IMR-90 (cell line): ENCODE measurements around the gene URB1. TPM values are rescaled to one million over a fixed set of nuclear protein-coding genes. Genes with fewer than 3 reads are reported as not detected.

ENCODE experiments used
- ATAC-seq: fragments of 200-7000 bp; cut with Tn5 transposase; 2 replicates; pipeline ENCODE4 v1.9.1; 2020; ENCODE audit warnings: low read depth, mild to moderate bottlenecking, moderate library complexity
- BruUV-seq: library from RNA; stranded (reverse); fragments of 400-500 nt; replicated peaks from 2 replicates; lab custom pipeline; 2021; lab: Mats Ljungman, UMichigan
- CTCF ChIA-PET: fragments of 300-600 bp; formaldehyde crosslinking; extraction: SDS; loops from one replicate; lab custom pipeline; 2021; ENCODE audit warnings: antibody characterized with exemption; lab: Yijun Ruan, JAX
- POLR2A ChIA-PET: fragments of 300-600 bp; sonication (Branson Sonifier 250); formaldehyde crosslinking; loops from one replicate; lab custom pipeline; 2022; ENCODE audit warnings: antibody characterized with exemption; ENCODE audit not compliant: unreplicated experiment; lab: Charles Lee
- DNase-seq: peaks from one replicate; pipeline ENCODE4 v3.0.0; 2013
- H2AFZ ChIP-seq: replicated peaks from 2 replicates; pipeline ENCODE3; 2013; ENCODE audit warnings: low read length, mild to moderate bottlenecking; ENCODE audit not compliant: poor library complexity
- H2AK5ac ChIP-seq: 2 replicates; pipeline ENCODE4 v1.6.1; 2013; ENCODE audit warnings: low read depth, low read length, inconsistent platforms
- H2AK9ac ChIP-seq: replicated peaks from 2 replicates; pipeline ENCODE3; 2013; ENCODE audit warnings: mild to moderate bottlenecking, low read depth, low read length, moderate library complexity; ENCODE audit not compliant: poor library complexity
- H2BK120ac ChIP-seq: 2 replicates; pipeline ENCODE4 v1.6.1; 2013; ENCODE audit warnings: low read depth, low read length, inconsistent platforms
- H2BK15ac ChIP-seq: 3 replicates; pipeline ENCODE4 v1.6.1; 2013; ENCODE audit warnings: low read depth, low read length, inconsistent platforms
- H2BK20ac ChIP-seq: 2 replicates; pipeline ENCODE4 v1.6.1; 2013; ENCODE audit warnings: low read depth, mild to moderate bottlenecking, inconsistent platforms, low read length, moderate library complexity
- H2BK5ac ChIP-seq: 2 replicates; pipeline ENCODE4 v1.6.1; 2013; ENCODE audit warnings: mild to moderate bottlenecking, low read depth, low read length, inconsistent platforms; ENCODE audit not compliant: poor library complexity, severe bottlenecking
- H3K14ac ChIP-seq: replicated peaks from 2 replicates; pipeline ENCODE4 v1.6.1; 2013; ENCODE audit warnings: low read depth, low read length, inconsistent platforms
- H3K18ac ChIP-seq: 2 replicates; pipeline ENCODE4 v1.6.1; 2013; ENCODE audit warnings: low read depth, low read length, control low read depth
- H3K23ac ChIP-seq: 2 replicates; pipeline ENCODE4 v1.6.1; 2013; ENCODE audit warnings: low read depth, low read length, inconsistent platforms
- H3K27ac ChIP-seq: 2 replicates; pipeline ENCODE4 v1.5.1; 2013; ENCODE audit warnings: mild to moderate bottlenecking, control low read depth, low read length; ENCODE audit not compliant: insufficient read depth
- H3K27me3 ChIP-seq: 2 replicates; pipeline ENCODE4 v1.6.1; 2013; ENCODE audit warnings: low read length; ENCODE audit not compliant: control insufficient read depth, insufficient read depth
- H3K36me3 ChIP-seq: 2 replicates; pipeline ENCODE4 v1.6.1; 2013; ENCODE audit warnings: low read length, mixed read lengths; ENCODE audit not compliant: control insufficient read depth, insufficient read depth
- H3K4ac ChIP-seq: 2 replicates; pipeline ENCODE4 v1.6.1; 2013; ENCODE audit warnings: low read depth, low read length, inconsistent platforms
- H3K4me1 ChIP-seq: 2 replicates; pipeline ENCODE4 v1.6.1; 2013; ENCODE audit warnings: low read length, mixed read lengths; ENCODE audit not compliant: control insufficient read depth, insufficient read depth
- H3K4me2 ChIP-seq: 2 replicates; pipeline ENCODE4 v1.6.1; 2013; ENCODE audit warnings: low read depth, mild to moderate bottlenecking, control low read depth, low read length, moderate library complexity
- H3K4me3 ChIP-seq: 2 replicates; pipeline ENCODE4 v1.5.1; 2013; ENCODE audit warnings: low read depth, mild to moderate bottlenecking, control low read depth, low read length, moderate library complexity; ENCODE audit not compliant: insufficient read depth
- H3K56ac ChIP-seq: 2 replicates; pipeline ENCODE4 v1.6.1; 2013; ENCODE audit warnings: low read length, inconsistent platforms; ENCODE audit not compliant: insufficient read depth; ENCODE audit errors: extremely low read depth
- H3K79me1 ChIP-seq, 2 experiments: 2 replicates each; pipeline ENCODE4 v1.6.1; 2013; ENCODE audit warnings: low read length in 2 of 2, inconsistent platforms in 1 of 2, low read depth in 1 of 2
- H3K9ac ChIP-seq: 2 replicates; pipeline ENCODE4 v1.6.1; 2013; ENCODE audit warnings: low read depth, low read length, control low read depth
- H3K9me1 ChIP-seq: 2 replicates; pipeline ENCODE4 v1.6.1; 2013; ENCODE audit warnings: low read length, inconsistent platforms; ENCODE audit not compliant: insufficient read depth
- H3K9me3 ChIP-seq: 2 replicates; pipeline ENCODE4 v1.6.1; 2013; ENCODE audit warnings: low read length; ENCODE audit not compliant: control insufficient read depth, insufficient read depth
- H4K20me1 ChIP-seq: 2 replicates; pipeline ENCODE4 v1.6.1; 2013; ENCODE audit warnings: low read length, inconsistent platforms; ENCODE audit not compliant: insufficient read depth
- H4K5ac ChIP-seq: 2 replicates; pipeline ENCODE4 v1.6.1; 2013; ENCODE audit warnings: mild to moderate bottlenecking, low read depth, low read length, control low read depth
- H4K8ac ChIP-seq, 2 experiments: 2 replicates each; pipeline ENCODE4 v1.6.1; 2013; ENCODE audit warnings: low read depth in 2 of 2, low read length in 2 of 2, control low read depth in 1 of 2, inconsistent platforms in 1 of 2
- H4K91ac ChIP-seq: 2 replicates; pipeline ENCODE4 v1.6.1; 2013; ENCODE audit warnings: low read depth, low read length, inconsistent platforms; ENCODE audit not compliant: insufficient read depth
- FOS ChIP-seq: fragments of 150-350 bp; IDR thresholded peaks from 2 replicates; pipeline ENCODE4 v1.6.1; 2016; ENCODE audit warnings: low read depth, low read length
- MAZ ChIP-seq: IDR thresholded peaks from 2 replicates; pipeline ENCODE4 v1.6.1; 2012; ENCODE audit warnings: low read depth, mild to moderate bottlenecking, low read length, improper control_type of control experiment, moderate library complexity, borderline replicate concordance
- SMC3 ChIP-seq: fragments of 150-350 bp; IDR thresholded peaks from 2 replicates; pipeline ENCODE4 v1.6.1; 2016; ENCODE audit warnings: low read depth, mild to moderate bottlenecking, antibody characterized with exemption, low read length, moderate library complexity
- WGBS, 2 experiments: methylation state at CpG; one replicate each; pipeline versions ENCODE4 v1.1.5 to v1.1.7; 2013; ENCODE audit warnings: missing lambda C conversion rate in 2 of 2; ENCODE audit not compliant: insufficient read length in 1 of 2; ENCODE audit errors: extremely low coverage in 2 of 2; 5-methylcytosine and 5-hydroxymethylcytosine counted together
- dilution Hi-C: fragments of 300-500 bp; cut with HindIII; formaldehyde crosslinking; loops from one replicate; pipeline ENCODE4 v1.14.3; 2018; ENCODE audit warnings: low sequenced_read_pairs; ENCODE audit not compliant: unreplicated experiment
- in situ Hi-C: fragments of 300-500 bp; cut with MboI; formaldehyde crosslinking; loops from 3 replicates; pipeline ENCODE4 v1.14.3; 2019; ENCODE audit warnings: low sequenced_read_pairs, inconsistent platforms, mixed read lengths
- intact Hi-C: fragments of 100-400 bp; cut with micrococcal nuclease; formaldehyde crosslinking; loops from 2 replicates; pipeline ENCODE4 v1.10.0; 2022
- polyA plus RNA-seq, 3 experiments: library from polyadenylated mRNA; depleted of rRNA; stranded (reverse); fragments of >200 nt; gene quantifications; 2 replicates each; pipeline ENCODE4 v1.2.3, GENCODE V29; 2012; ENCODE audit warnings: low replicate concordance in 1 of 3
- total RNA-seq: library from RNA; depleted of rRNA; stranded (reverse); fragments of >200 nt; gene quantifications from 2 replicates; pipeline ENCODE4 v1.2.3, GENCODE V29; 2012

Gene URB1
- total and polyA plus RNA-seq, 2 of the 4 experiments (the other 2 are of a cell fraction): 9.2 to 12.7 TPM

- CTCF ChIA-PET: no interaction called here
- Histone ChIP-seq H3K18ac (no peak overlapping the region), H3K4ac (no peak overlapping the region), H2BK5ac (no peak overlapping the region), H4K5ac (no peak overlapping the region), H2AFZ (no peak overlapping the region), H2BK20ac (no peak overlapping the region), H2BK15ac (no peak overlapping the region), H3K4me2 (no peak overlapping the region), H3K9ac (no peak overlapping the region), H3K4me3 (no peak overlapping the region), H3K9me3 (no peaks in the 10 kb centered on the region), H4K91ac (no peak overlapping the region), H2BK120ac (no peak overlapping the region), H2AK5ac (no peak overlapping the region), H3K56ac (no peak overlapping the region), H3K23ac (no peak overlapping the region), H3K79me1 (peaks cover 0 to 10% of the 10 kb centered on the region in 2 experiments; a peak in 2 of 4 replicates), H3K9me1 (peaks cover 3% of the 10 kb centered on the region; the same call in 1 of the 2 replicates), H3K27ac (no peak overlapping the region), H4K20me1 (no peaks in the 10 kb centered on the region; the same call in none of the 2 replicates), H3K27me3 (no peaks in the 10 kb centered on the region), H3K4me1 (no peaks in the 10 kb centered on the region), H2AK9ac (no peak overlapping the region), H4K8ac (no peak overlapping the region), H3K14ac (no peak overlapping the region), H3K36me3 (peaks cover 41% of the 10 kb centered on the region)
- DNase-seq: no peak
- BruUV-seq: no TSS peak
- dilution Hi-C loops: no loop called here
- 100% methylated on average over 2 of the region's 6 CpGs; no CpG with 5 or more reads in 1 of the 2 experiments for WGBS, 2 experiments
- in situ Hi-C loops: no loop called here
- POLR2A ChIA-PET: no interaction called here
- ATAC-seq: no peak
- intact Hi-C loops: no loop called here
- no peak for TF ChIP-seq MAZ
- TF ChIP-seq FOS: no peak
- TF ChIP-seq SMC3: no peak
Measured at GRCh38 chr21:32312976-32313375, 79.8 kb downstream of the URB1 start.
